ENCODE measurements around the gene TTN.

GRCh38 chr2:178550352-178550751 is 256.9 kb downstream of the TTN start:
- TF ChIP-seq CTCF (IDR thresholded peaks at IDR 0.05 in 2 of 3, conservative IDR thresholded peaks at IDR 0.05 in 1 of 3; ENCODE audit: control insufficient read depth in 2 of 3, extremely low read depth in 1 of 3, insufficient read depth in 1 of 3, low read depth in 3 of 3, low read length in 3 of 3) (no peak), EP300 (IDR thresholded peaks at IDR 0.05; ENCODE audit: borderline replicate concordance in 1 of 2, control insufficient read depth in 1 of 2, low read depth in 2 of 2, low read length in 2 of 2) (no peak), NR2C1 (IDR thresholded peaks at IDR 0.05) (no peak), ATF3 (IDR thresholded peaks at IDR 0.05; ENCODE audit: borderline replicate concordance, extremely low read depth, low read depth, low read length) (no peak), GATAD2B (conservative IDR thresholded peaks at IDR 0.05; ENCODE audit: low read depth) (no peak), JUND (IDR thresholded peaks at IDR 0.05; ENCODE audit: low read depth, low read length) (no peak), NFYB (IDR thresholded peaks at IDR 0.05; ENCODE audit: insufficient read depth, low read depth, low read length) (no peak), HDAC2 (IDR thresholded peaks at IDR 0.05) (no peak), SMAD1 (IDR thresholded peaks at IDR 0.05; ENCODE audit: low read depth, partially characterized antibody) (no peak), GABPA (IDR thresholded peaks at IDR 0.05; ENCODE audit: low read depth) (no peak), SREBF2 (IDR thresholded peaks at IDR 0.05; ENCODE audit: low read length) (no peak), CEBPB (IDR thresholded peaks at IDR 0.05; ENCODE audit: borderline replicate concordance in 1 of 2, low read depth in 2 of 2, low read length in 2 of 2) (no peak), MXI1 (IDR thresholded peaks at IDR 0.05; ENCODE audit: low read depth, low read length) (no peak)

Measured in GM12878 (cell line).